Melanocyte of skin (primary cell): ENCODE results near the gene REEP5. TPM values are rescaled to one million over a fixed set of nuclear protein-coding genes. Genes with fewer than 3 reads are reported as not detected.

Source experiments
- total RNA-seq, 2 donors: library from RNA; depleted of rRNA; stranded (reverse); fragments of >200 nt; gene quantifications; 2 replicates each; pipeline ENCODE4 v1.2.3, GENCODE V29; 2012

The REEP5 gene
- total RNA-seq: 10 to 100 TPM; 34.4 to 46.6 TPM

DNA sequence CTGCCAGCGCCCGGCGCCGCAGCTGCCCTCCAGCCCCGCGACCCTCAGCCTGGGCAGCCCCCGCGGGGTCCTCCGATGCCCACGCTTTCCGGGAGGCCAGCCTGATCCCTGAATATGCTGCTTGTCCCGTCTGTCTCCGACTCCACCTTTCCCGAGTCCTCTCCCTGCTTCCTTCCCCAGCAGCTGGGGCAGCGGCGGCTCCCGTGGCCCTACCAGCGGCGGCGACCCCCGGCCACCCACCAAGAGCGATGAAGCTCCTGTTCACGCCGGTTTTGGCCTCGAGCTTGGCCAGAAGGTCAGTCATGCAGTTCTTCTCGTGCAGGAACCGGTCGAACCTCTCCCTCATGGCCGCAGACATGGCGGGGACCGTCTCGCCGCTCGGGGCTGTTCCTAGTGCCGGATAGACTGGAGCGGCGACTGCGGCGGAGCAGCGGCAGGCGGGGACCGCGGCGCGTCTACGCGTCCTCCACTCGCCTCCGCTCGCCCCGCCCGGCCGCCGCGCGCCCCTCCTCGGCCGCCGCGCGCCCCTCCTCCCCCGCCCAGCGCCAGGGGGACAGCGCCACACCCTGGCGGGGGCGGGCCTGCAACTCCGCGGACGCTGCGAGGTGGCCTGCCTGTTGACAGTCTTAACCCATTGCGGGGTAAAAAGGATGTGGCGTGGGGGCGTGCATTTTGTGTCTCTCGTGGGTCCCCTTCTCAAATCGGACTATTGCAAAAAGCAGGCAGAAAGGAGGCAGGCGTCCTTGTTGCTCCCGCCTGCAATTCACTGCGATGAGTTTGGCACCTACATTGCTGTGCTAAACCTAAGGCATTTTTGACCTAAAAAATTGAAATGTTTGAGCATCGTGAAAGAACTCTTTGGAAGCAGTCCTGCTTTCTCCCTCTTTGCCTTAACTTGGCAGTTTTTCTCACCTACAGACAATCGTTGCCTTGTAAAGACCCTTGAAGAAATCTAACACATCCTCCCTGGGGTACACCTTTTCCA, at the start of gene REEP5:
Gene REEP5, minus strand, starts transcription at position 395 of the 985 bp plus-strand sequence. Its CDS starts 37 bp downstream, at position 358.

DNA sequence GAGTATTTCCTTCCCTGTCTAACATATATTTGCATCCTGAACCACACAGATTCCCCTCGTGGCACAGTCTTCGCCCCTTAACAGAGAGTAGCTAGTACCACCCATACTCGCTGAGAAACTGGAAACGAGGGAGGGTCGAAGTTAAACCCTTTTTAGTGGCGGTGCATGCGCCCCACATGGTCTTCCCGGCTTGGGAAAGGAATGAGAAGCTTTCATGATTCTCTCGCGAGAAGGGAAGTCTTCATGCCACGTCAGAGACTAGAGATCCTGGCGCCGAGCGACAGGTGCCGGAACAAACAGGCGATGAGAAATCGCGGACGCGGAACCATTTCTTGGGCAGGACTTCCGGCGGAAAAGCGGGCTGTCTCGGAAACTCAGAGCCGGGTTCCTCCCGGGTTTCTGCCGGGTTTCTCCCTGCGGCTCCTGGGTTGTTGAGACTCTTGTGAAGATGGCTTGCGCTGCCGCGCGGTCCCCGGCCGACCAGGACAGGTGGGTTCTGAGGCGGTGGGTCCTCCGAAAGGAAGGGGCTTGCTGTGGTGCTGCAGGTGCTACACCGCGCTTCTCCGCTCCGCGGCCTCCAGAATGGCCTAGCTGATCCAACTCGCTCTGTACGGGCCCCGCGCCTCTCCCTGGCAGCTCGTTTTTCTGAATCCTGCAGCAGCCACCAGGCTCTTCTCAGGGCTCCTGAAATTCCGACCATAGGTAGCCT, 60.9 kb downstream of the REEP5 start, which contains the start of gene SRP19:
Gene SRP19, plus strand, starts transcription at position 359 of the 709 bp plus-strand sequence. Its CDS starts 90 bp downstream, at position 449.

Other genes with a start within 250 kb of the REEP5 start
- gene APC, start 184.3 kb downstream of the REEP5 start, total RNA-seq: 10 to 100 TPM; 54.7 to 57.3 TPM
- gene SRP19, start 60.9 kb downstream of the REEP5 start, total RNA-seq: 10 to 100 TPM; 40.6 to 58.9 TPM
- 10 to 100 TPM; 15.8 to 24.6 TPM for gene DCP2, start 54.6 kb upstream of the REEP5 start, total RNA-seq